A549 (cell line): ENCODE results near the gene PANX1. TPM values are rescaled to one million over a fixed set of nuclear protein-coding genes. Genes with fewer than 3 reads are reported as not detected.

ENCODE experiments used
- ATAC-seq, 2 experiments: fragments of 200-7000 bp in 1 of 2; fragments of >200 bp in 1 of 2; cut with Nextera tagmentation in 1 of 2; cut with Tn5 transposase in 1 of 2; 3 replicates each; pipeline versions ENCODE4 v1.8.0 to v1.9.1; 2018 to 2020; ENCODE audit warnings: mild to moderate bottlenecking in 1 of 2, moderate library complexity in 1 of 2
- CTCF ChIA-PET: fragments of 300-600 bp; sonication (Branson Sonifier 250); formaldehyde crosslinking; extraction: SDS; loops from one replicate; lab custom pipeline; 2021; ENCODE audit warnings: antibody characterized with exemption, inconsistent platforms; lab: Yijun Ruan, JAX
- POLR2A ChIA-PET: fragments of 350-600 bp; formaldehyde crosslinking; extraction: SDS; loops from one replicate; lab custom pipeline; 2021; ENCODE audit warnings: antibody characterized with exemption, inconsistent platforms; lab: Yijun Ruan, JAX
- DNase-seq, 2 experiments: peaks; one replicate each; pipeline versions ENCODE4 v3.0.0 to v3.0.0-alpha.2; 2011 to 2016; ENCODE audit warnings: low read depth in 1 of 2, low spot score in 1 of 2
- FAIRE-seq: peaks from 2 replicates; lab custom pipeline; 2011; peaks lifted over from hg19 to GRCh38; lab: Jason Lieb, UNC
- H3K27ac ChIP-seq, 2 experiments: fragments of >200 bp; sonication (Bioruptor Twin); formaldehyde crosslinking; 3 replicates each; pipeline ENCODE4 v1.5.1; 2016 to 2017
- H3K4me1 ChIP-seq: fragments of >200 bp; sonication (Bioruptor Twin); formaldehyde crosslinking; 3 replicates; pipeline ENCODE4 v1.6.1; 2016
- H3K4me2 ChIP-seq: fragments of >200 bp; sonication (Bioruptor Twin); formaldehyde crosslinking; 3 replicates; pipeline ENCODE4 v1.6.1; 2016
- H3K4me3 ChIP-seq: fragments of >200 bp; sonication (Bioruptor Twin); formaldehyde crosslinking; 3 replicates; pipeline ENCODE4 v1.5.1; 2016
- H3K9me3 ChIP-seq: fragments of >200 bp; sonication (Bioruptor Twin); formaldehyde crosslinking; 3 replicates; pipeline ENCODE4 v1.6.1; 2016
- CBX2 ChIP-seq: fragments of 200-600 bp; sonication (generic); IDR thresholded peaks from 2 replicates; pipeline ENCODE4 v1.6.1; 2016; ENCODE audit warnings: low read depth, mild to moderate bottlenecking, borderline replicate concordance
- CBX8 ChIP-seq: fragments of 200-600 bp; sonication (generic); IDR thresholded peaks from 2 replicates; pipeline ENCODE4 v1.6.1; 2016
- CHD2 ChIP-seq: fragments of 150-350 bp; IDR thresholded peaks from 2 replicates; pipeline ENCODE4 v1.6.1; 2014; ENCODE audit warnings: low read length; ENCODE audit not compliant: partially characterized antibody
- CHD4 ChIP-seq: fragments of 200-600 bp; sonication (generic); IDR thresholded peaks from 2 replicates; pipeline ENCODE4 v1.6.1; 2016; ENCODE audit warnings: antibody characterized with exemption, mild to moderate bottlenecking, borderline replicate concordance
- EHF ChIP-seq: fragments of 250-450 bp; sonication (Bioruptor Pico); IDR thresholded peaks from 2 replicates; pipeline ENCODE4 v1.5.0; 2020; ENCODE audit warnings: mild to moderate bottlenecking
- EHMT2 ChIP-seq: fragments of 200-600 bp; sonication (generic); IDR thresholded peaks from 2 replicates; pipeline ENCODE4 v1.6.1; 2016; ENCODE audit warnings: antibody characterized with exemption, low read depth, mild to moderate bottlenecking, moderate library complexity
- ESRRA ChIP-seq: fragments of 150-350 bp; IDR thresholded peaks from 2 replicates; pipeline ENCODE4 v1.6.1; 2014; ENCODE audit warnings: mild to moderate bottlenecking, low read length, borderline replicate concordance
- FOSB ChIP-seq: fragments of 250-450 bp; sonication (Bioruptor Pico); IDR thresholded peaks from 2 replicates; pipeline ENCODE4 v1.5.0; 2020; ENCODE audit warnings: mild to moderate bottlenecking, moderate library complexity
- JUNB ChIP-seq: fragments of >200 bp; sonication (Bioruptor Twin); formaldehyde crosslinking; IDR thresholded peaks from 2 replicates; pipeline ENCODE4 v1.6.1; 2016
- KDM1A ChIP-seq: fragments of 200-600 bp; sonication (generic); IDR thresholded peaks from 2 replicates; pipeline ENCODE4 v1.6.1; 2016; ENCODE audit warnings: low read depth, mild to moderate bottlenecking
- MAFK ChIP-seq: fragments of 450-650 bp; IDR thresholded peaks from 2 replicates; pipeline ENCODE4 v1.6.1; 2014; ENCODE audit not compliant: partially characterized antibody
- MYC ChIP-seq: IDR thresholded peaks from 2 replicates; pipeline ENCODE4 v1.6.1; 2012; ENCODE audit warnings: mild to moderate bottlenecking, inconsistent platforms, low read length, improper control_type of control experiment, borderline replicate concordance
- NFE2L2 ChIP-seq: fragments of 150-350 bp; conservative IDR thresholded peaks from 2 replicates; pipeline ENCODE4 v1.6.1; 2014; ENCODE audit warnings: low read length
- NR3C1 ChIP-seq: fragments of >200 bp; sonication (Bioruptor Twin); formaldehyde crosslinking; IDR thresholded peaks from 3 replicates; pipeline ENCODE4 v1.6.1; 2017
- PHF8 ChIP-seq: fragments of 200-600 bp; sonication (generic); IDR thresholded peaks from 2 replicates; pipeline ENCODE4 v1.6.1; 2016; ENCODE audit warnings: low read depth, mild to moderate bottlenecking, antibody characterized with exemption, moderate library complexity, borderline replicate concordance
- POLR2AphosphoS2 ChIP-seq: conservative IDR thresholded peaks from 2 replicates; pipeline ENCODE4 v1.6.1; 2012; ENCODE audit warnings: low read length, improper control_type of control experiment, inconsistent platforms
- RARB ChIP-seq: fragments of 250-450 bp; sonication (Bioruptor Pico); IDR thresholded peaks from 2 replicates; pipeline ENCODE4 v1.8.0; 2021; ENCODE audit warnings: mild to moderate bottlenecking, moderate library complexity
- RNF2 ChIP-seq: fragments of 200-600 bp; sonication (generic); IDR thresholded peaks from 2 replicates; pipeline ENCODE4 v1.6.1; 2016; ENCODE audit warnings: low read depth, mild to moderate bottlenecking, antibody characterized with exemption, moderate library complexity, borderline replicate concordance
- SREBF2 ChIP-seq: fragments of 450-650 bp; IDR thresholded peaks from 2 replicates; pipeline ENCODE4 v1.6.1; 2014; ENCODE audit warnings: mild to moderate bottlenecking, moderate library complexity
- ZFP36 ChIP-seq: fragments of 450-650 bp; IDR thresholded peaks from 2 replicates; pipeline ENCODE4 v1.6.1; 2014; ENCODE audit warnings: borderline replicate concordance; ENCODE audit not compliant: partially characterized antibody
- ZSCAN20 ChIP-seq: fragments of 250-450 bp; sonication (Bioruptor Pico); IDR thresholded peaks from 2 replicates; pipeline ENCODE4 v1.8.0; 2022; ENCODE audit warnings: mild to moderate bottlenecking, moderate library complexity
- WGBS: methylation state at CpG from one replicate; pipeline ENCODE4 v1.1.6; 2017; ENCODE audit errors: missing lambda C conversion rate; 5-methylcytosine and 5-hydroxymethylcytosine counted together
- polyA plus RNA-seq, 4 experiments: library from polyadenylated mRNA; depleted of rRNA in 3 of 4; stranded (reverse); fragments of >200 nt; fragmentation: RNase III in 1 of 4; extraction: RNeasy Plus Mini Kit Qiagen cat#74134 plus additional on column Dnase treatment in 1 of 4; gene quantifications; 2 replicates in 3 of 4; 3 replicates in 1 of 4; pipeline ENCODE4 v1.2.3, GENCODE V29; 2011 to 2017
- TF ChIP-seq, protein P1 (sequence below): IDR thresholded peaks from 2 replicates; pipeline ENCODE4 v1.6.1; 2012
- TF ChIP-seq, protein P2 (sequence below): fragments of >200 bp; sonication (Bioruptor Twin); formaldehyde crosslinking; IDR thresholded peaks from 3 replicates; pipeline ENCODE4 v1.5.1; 2016
- TF ChIP-seq, protein P3 (sequence below): fragments of >200 bp; sonication (Bioruptor Twin); formaldehyde crosslinking; IDR thresholded peaks from 3 replicates; pipeline ENCODE4 v1.6.1; 2016
- TF ChIP-seq, protein P4 (sequence below): IDR thresholded peaks from 2 replicates; pipeline ENCODE4 v1.6.1; 2012; ENCODE audit warnings: low read depth, borderline replicate concordance
- TF ChIP-seq, protein P5 (sequence below): IDR thresholded peaks from 2 replicates; pipeline ENCODE4 v1.6.1; 2012
- TF ChIP-seq, protein P6 (sequence below): fragments of 250-450 bp; sonication (Bioruptor Pico); IDR thresholded peaks from 2 replicates; pipeline ENCODE4 v1.5.0; 2020; ENCODE audit warnings: low read depth, mild to moderate bottlenecking, moderate library complexity
- TF ChIP-seq, protein P7 (sequence below): fragments of >200 bp; sonication (Bioruptor Twin); formaldehyde crosslinking; IDR thresholded peaks from 2 replicates; pipeline ENCODE4 v1.6.1; 2016

The PANX1 gene
- polyA plus RNA-seq, 2 of the 4 experiments (the other 2 are of a cell fraction): 11.0 to 13.3 TPM

DNA sequence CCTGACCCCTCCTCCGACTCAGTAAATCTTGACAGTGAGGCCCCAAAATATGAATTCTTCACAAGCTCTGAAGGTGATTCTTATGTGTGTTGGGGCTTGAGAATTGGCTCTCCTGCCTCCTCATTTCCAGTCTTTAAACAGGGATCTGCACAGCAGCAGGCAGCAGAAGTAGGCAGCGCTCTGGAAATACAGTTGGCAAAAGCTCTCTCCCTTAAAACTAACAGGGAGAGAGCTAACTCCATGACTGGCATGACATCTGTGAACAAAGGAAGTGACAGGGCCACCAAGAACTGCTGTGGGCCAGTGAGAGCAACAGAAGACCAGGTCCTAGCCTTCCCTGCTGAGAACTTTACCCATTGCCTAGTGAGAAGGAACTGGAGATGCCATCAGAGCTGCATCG lies 70.1 kb downstream of the PANX1 start:
- WGBS: 98% methylated on average over 3 of the region's 3 CpGs
- Histone ChIP-seq H3K9me3 (no peaks in the 10 kb centered on the region), H3K4me1 (peaks cover 48% of the 10 kb centered on the region), H3K27ac (peak overlapping the region; percentile 36 to 86; a peak in 4 of 6 replicates), H3K4me3 (no peak overlapping the region), H3K4me2 (no peak overlapping the region)
- ATAC-seq: no peak
- POLR2A ChIA-PET: no interaction called here
- no peak for FAIRE-seq
- CTCF ChIA-PET: interaction anchor here (2.0 kb wide), 1 partner anchor 15 kb away, joined by 6 read pairs; no protein-coding TSS in a partner anchor
- DNase-seq: no peak
- TF ChIP-seq, protein P1, sequence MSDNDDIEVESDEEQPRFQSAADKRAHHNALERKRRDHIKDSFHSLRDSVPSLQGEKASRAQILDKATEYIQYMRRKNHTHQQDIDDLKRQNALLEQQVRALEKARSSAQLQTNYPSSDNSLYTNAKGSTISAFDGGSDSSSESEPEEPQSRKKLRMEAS: no peak
- TF ChIP-seq ESRRA (no peak), RARB (CRISPR knock-in tag) (no peak), KDM1A (no peak), CHD4 (no peak), MAFK (no peak), FOSB (CRISPR knock-in tag) (no peak), NFE2L2 (no peak), PHF8 (no peak), CBX2 (no peak), SREBF2 (no peak), RNF2 (no peak), EHMT2 (no peak)
- TF ChIP-seq, protein P2, sequence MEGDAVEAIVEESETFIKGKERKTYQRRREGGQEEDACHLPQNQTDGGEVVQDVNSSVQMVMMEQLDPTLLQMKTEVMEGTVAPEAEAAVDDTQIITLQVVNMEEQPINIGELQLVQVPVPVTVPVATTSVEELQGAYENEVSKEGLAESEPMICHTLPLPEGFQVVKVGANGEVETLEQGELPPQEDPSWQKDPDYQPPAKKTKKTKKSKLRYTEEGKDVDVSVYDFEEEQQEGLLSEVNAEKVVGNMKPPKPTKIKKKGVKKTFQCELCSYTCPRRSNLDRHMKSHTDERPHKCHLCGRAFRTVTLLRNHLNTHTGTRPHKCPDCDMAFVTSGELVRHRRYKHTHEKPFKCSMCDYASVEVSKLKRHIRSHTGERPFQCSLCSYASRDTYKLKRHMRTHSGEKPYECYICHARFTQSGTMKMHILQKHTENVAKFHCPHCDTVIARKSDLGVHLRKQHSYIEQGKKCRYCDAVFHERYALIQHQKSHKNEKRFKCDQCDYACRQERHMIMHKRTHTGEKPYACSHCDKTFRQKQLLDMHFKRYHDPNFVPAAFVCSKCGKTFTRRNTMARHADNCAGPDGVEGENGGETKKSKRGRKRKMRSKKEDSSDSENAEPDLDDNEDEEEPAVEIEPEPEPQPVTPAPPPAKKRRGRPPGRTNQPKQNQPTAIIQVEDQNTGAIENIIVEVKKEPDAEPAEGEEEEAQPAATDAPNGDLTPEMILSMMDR: no peak
- TF ChIP-seq, protein P3, sequence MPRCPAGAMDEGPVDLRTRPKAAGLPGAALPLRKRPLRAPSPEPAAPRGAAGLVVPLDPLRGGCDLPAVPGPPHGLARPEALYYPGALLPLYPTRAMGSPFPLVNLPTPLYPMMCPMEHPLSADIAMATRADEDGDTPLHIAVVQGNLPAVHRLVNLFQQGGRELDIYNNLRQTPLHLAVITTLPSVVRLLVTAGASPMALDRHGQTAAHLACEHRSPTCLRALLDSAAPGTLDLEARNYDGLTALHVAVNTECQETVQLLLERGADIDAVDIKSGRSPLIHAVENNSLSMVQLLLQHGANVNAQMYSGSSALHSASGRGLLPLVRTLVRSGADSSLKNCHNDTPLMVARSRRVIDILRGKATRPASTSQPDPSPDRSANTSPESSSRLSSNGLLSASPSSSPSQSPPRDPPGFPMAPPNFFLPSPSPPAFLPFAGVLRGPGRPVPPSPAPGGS: no peak
- TF ChIP-seq, protein P4, sequence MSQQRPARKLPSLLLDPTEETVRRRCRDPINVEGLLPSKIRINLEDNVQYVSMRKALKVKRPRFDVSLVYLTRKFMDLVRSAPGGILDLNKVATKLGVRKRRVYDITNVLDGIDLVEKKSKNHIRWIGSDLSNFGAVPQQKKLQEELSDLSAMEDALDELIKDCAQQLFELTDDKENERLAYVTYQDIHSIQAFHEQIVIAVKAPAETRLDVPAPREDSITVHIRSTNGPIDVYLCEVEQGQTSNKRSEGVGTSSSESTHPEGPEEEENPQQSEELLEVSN: no peak
- TF ChIP-seq, protein P5, sequence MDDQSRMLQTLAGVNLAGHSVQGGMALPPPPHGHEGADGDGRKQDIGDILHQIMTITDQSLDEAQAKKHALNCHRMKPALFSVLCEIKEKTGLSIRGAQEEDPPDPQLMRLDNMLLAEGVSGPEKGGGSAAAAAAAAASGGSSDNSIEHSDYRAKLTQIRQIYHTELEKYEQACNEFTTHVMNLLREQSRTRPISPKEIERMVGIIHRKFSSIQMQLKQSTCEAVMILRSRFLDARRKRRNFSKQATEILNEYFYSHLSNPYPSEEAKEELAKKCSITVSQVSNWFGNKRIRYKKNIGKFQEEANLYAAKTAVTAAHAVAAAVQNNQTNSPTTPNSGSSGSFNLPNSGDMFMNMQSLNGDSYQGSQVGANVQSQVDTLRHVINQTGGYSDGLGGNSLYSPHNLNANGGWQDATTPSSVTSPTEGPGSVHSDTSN: no peak

DNA sequence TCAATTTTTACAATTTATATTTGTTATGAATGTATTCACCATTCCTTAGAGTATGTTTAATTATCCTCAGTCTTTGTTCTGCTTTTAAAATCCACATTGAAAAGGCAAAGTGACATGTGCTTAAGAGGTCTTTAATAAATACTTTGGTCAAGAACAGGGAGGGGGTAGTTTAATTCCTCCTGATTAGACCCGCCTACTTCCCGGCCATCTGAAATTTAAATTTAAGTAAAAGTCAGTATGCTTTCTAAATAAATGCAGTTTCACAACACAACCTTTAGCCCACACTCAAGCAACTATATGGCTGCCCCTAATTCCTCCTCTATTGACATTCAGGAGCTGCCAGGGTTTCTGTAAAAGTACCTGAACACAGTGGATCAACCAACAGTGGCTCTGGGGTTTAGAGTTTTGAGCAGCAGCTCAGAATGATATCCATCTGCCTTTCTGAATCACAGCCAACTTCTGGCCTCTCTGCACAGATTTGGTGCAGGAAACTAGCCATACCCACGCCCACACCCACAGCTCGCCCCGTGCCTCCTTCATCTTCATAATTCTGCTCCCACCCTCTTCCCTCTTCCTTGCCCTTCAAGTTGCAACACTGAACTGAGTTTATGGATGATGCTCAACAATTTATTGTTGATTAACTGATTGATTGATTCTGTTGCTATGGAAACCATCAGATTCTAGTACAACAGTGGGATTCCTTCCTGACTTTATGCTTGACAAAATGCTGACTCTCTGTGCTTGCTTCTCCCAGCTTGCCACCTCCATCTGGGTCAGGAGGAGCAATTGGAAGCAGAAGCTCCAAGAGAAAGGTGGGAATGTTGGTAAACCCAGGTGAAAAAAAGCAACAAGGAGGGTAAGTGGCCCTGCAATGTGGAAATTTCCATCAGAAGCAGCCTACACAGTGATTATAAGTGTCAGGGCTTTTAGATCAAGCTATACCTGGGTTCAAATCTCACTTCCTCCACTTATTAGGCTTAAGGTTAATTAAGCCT lies 70.8 kb downstream of the PANX1 start:
- H3K4me2 ChIP-seq: peak overlapping the region; percentile 58
- 89% methylated on average over 5 of the region's 5 CpGs for WGBS
- H3K9me3 ChIP-seq: no peaks in the 10 kb centered on the region
- ATAC-seq (no peak), DNase-seq (no peak), FAIRE-seq (no peak)
- H3K4me1 ChIP-seq: peaks cover 46% of the 10 kb centered on the region
- H3K4me3 ChIP-seq: no peak overlapping the region
- H3K27ac ChIP-seq: peak overlapping the region; percentile 63 to 86
- POLR2A ChIA-PET: no interaction called here
- CTCF ChIA-PET: interaction anchor here (2.0 kb wide), 1 partner anchor 16 kb away, joined by 6 read pairs; no protein-coding TSS in a partner anchor
- TF ChIP-seq CBX8 (no peak), EHF (CRISPR knock-in tag) (no peak), CBX2 (no peak), ZFP36 (no peak), ZSCAN20 (no peak), RARB (CRISPR knock-in tag) (no peak), NR3C1 (no peak), JUNB (no peak), MYC (no peak), CHD2 (no peak), POLR2AphosphoS2 (no peak)
- TF ChIP-seq, protein P6, sequence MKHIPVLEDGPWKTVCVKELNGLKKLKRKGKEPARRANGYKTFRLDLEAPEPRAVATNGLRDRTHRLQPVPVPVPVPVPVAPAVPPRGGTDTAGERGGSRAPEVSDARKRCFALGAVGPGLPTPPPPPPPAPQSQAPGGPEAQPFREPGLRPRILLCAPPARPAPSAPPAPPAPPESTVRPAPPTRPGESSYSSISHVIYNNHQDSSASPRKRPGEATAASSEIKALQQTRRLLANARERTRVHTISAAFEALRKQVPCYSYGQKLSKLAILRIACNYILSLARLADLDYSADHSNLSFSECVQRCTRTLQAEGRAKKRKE: no peak
- TF ChIP-seq, protein P4: no peak
- TF ChIP-seq, protein P7, sequence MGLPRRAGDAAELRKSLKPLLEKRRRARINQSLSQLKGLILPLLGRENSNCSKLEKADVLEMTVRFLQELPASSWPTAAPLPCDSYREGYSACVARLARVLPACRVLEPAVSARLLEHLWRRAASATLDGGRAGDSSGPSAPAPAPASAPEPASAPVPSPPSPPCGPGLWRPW: no peak
